ENCODE results near the gene ARFGAP1. TPM values are rescaled to one million over a fixed set of nuclear protein-coding genes. Genes with fewer than 3 reads are reported as not detected.

Gene ARFGAP1
- total and polyA plus RNA-seq, 2 donors (not counting 3 experiments of a cell fraction or from before 2014, with no cell fraction given), result 93.7 to 126 TPM

- Histone ChIP-seq H3K27ac (ENCODE audit: insufficient read depth, low read depth, low read length) (no peak overlapping the region), H4K20me1 (replicated peaks; ENCODE audit: control insufficient read depth, extremely low read depth, insufficient read depth, low read length) (no peaks in the 10 kb centered on the region), H3K4me1 (ENCODE audit: control insufficient read depth, extremely low read depth, insufficient read depth, low read length) (peaks cover 6% of the 10 kb centered on the region), H3K9me1 (replicated peaks; ENCODE audit: control insufficient read depth, extremely low read depth, insufficient read depth, low read length) (no peaks in the 10 kb centered on the region), H3K9ac (replicated peaks; ENCODE audit: extremely low read depth, insufficient read depth, low read length) (no peak overlapping the region), H3K27me3 (ENCODE audit: control insufficient read depth in 2 of 2, insufficient read depth in 2 of 2, low read length in 2 of 2) (no peaks in the 10 kb centered on the region), H2AFZ (ENCODE audit: low read depth, low read length) (no peak overlapping the region), H3K4me2 (ENCODE audit: insufficient read depth, low read length) (no peak overlapping the region), H3K4me3 (replicated peaks in 1 of 3; ENCODE audit: insufficient read depth in 1 of 3, low read depth in 1 of 3, low read length in 3 of 3) (no peak overlapping the region), H3K79me2 (ENCODE audit: control insufficient read depth, insufficient read depth, low read length) (peaks cover 47% of the 10 kb centered on the region), H3K9me3 (replicated peaks; ENCODE audit: control insufficient read depth, insufficient read depth, low read length) (no peaks in the 10 kb centered on the region), H3K36me3 (ENCODE audit: control insufficient read depth in 2 of 2, extremely low read depth in 1 of 2, insufficient read depth in 2 of 2, low read length in 2 of 2) (peaks cover 2 to 51% of the 10 kb centered on the region in 2 experiments)
- dilution Hi-C loops (cut with MboI; ENCODE audit: extremely low pct_ligation_motif_present, low sequenced_read_pairs), result no loop called here
- intact Hi-C loops (cut with micrococcal nuclease), result no loop called here
- ChIA-PET POLR2A (no interaction called here), CTCF (interaction anchor here (1.7 kb wide), 1 partner anchor 54 kb away, joined by 10 read pairs; no protein-coding TSS in a partner anchor)
- BruUV-seq (replicated peaks), result no TSS peak
- no peak for DNase-seq (ENCODE audit: low read depth, low spot score)
- FAIRE-seq, result no peak
- no peak for TF ChIP-seq MYC (IDR thresholded peaks at IDR 0.05; ENCODE audit: low read depth, low read length)
- TF ChIP-seq CTCF (IDR thresholded peaks at IDR 0.05; ENCODE audit: extremely low read depth in 1 of 2, insufficient read depth in 1 of 2, low read depth in 1 of 2, low read length in 2 of 2), result no peak
- no peak for TF ChIP-seq JUN (IDR thresholded peaks at IDR 0.05; ENCODE audit: borderline replicate concordance, insufficient read depth, insufficient read length, low read depth)
- TF ChIP-seq MAX (IDR thresholded peaks at IDR 0.05; ENCODE audit: insufficient read depth, insufficient read length), result no peak
- no peak for TF ChIP-seq EZH2 (IDR thresholded peaks at IDR 0.05; ENCODE audit: borderline replicate concordance, low read depth, low read length, severe bottlenecking)
- TF ChIP-seq POLR2A (IDR thresholded peaks at IDR 0.05; ENCODE audit: low read depth, low read length), result no peak
- TF ChIP-seq FOS (IDR thresholded peaks at IDR 0.05; ENCODE audit: borderline replicate concordance, insufficient read depth, low read length), result no peak
- no peak for TF ChIP-seq GATA2 (IDR thresholded peaks at IDR 0.05; ENCODE audit: insufficient read depth, insufficient read length, low read depth, low read length)
Measured at GRCh38 chr20:63277466-63278272, 5.1 kb downstream of the ARFGAP1 start.
